ENCODE data around the gene ZNF280D. TPM values are rescaled to one million over a fixed set of nuclear protein-coding genes. Genes with fewer than 3 reads are reported as not detected.

Gene ZNF280D
- total and polyA plus RNA-seq, 2 of the 8 experiments (the other 6 are each of a cell fraction or from before 2014, with no cell fraction given), result 7.4 to 27.5 TPM

DNA sequence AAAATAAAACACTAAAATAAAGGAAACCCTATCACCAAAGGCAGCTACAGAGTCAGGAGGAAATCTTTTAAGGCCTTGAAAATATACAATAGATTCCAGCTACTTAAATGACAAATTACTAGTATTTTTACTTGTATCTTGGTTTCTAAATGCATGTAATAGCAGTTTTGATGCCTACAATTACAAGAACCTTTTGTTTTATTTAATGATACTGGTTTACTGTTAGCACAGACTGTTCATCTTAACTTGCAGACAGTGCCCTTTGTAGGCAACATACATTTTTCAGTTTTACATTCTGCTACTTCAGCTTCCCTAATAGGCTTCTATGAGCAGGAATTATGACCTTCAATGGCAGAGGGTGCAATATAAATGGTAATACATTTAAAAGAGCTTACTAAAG lies 54.1 kb downstream of the ZNF280D start (continued):
- TF ChIP-seq TAF7 (optimal IDR thresholded peaks at IDR 0.05; ENCODE audit: borderline replicate concordance, low read depth, low read length), result no peak
- TF ChIP-seq RNF2 (IDR thresholded peaks at IDR 0.05; ENCODE audit: borderline replicate concordance, low read depth, low read length, missing control alignments, poor library complexity, severe bottlenecking), result no peak
- TF ChIP-seq, protein P1, sequence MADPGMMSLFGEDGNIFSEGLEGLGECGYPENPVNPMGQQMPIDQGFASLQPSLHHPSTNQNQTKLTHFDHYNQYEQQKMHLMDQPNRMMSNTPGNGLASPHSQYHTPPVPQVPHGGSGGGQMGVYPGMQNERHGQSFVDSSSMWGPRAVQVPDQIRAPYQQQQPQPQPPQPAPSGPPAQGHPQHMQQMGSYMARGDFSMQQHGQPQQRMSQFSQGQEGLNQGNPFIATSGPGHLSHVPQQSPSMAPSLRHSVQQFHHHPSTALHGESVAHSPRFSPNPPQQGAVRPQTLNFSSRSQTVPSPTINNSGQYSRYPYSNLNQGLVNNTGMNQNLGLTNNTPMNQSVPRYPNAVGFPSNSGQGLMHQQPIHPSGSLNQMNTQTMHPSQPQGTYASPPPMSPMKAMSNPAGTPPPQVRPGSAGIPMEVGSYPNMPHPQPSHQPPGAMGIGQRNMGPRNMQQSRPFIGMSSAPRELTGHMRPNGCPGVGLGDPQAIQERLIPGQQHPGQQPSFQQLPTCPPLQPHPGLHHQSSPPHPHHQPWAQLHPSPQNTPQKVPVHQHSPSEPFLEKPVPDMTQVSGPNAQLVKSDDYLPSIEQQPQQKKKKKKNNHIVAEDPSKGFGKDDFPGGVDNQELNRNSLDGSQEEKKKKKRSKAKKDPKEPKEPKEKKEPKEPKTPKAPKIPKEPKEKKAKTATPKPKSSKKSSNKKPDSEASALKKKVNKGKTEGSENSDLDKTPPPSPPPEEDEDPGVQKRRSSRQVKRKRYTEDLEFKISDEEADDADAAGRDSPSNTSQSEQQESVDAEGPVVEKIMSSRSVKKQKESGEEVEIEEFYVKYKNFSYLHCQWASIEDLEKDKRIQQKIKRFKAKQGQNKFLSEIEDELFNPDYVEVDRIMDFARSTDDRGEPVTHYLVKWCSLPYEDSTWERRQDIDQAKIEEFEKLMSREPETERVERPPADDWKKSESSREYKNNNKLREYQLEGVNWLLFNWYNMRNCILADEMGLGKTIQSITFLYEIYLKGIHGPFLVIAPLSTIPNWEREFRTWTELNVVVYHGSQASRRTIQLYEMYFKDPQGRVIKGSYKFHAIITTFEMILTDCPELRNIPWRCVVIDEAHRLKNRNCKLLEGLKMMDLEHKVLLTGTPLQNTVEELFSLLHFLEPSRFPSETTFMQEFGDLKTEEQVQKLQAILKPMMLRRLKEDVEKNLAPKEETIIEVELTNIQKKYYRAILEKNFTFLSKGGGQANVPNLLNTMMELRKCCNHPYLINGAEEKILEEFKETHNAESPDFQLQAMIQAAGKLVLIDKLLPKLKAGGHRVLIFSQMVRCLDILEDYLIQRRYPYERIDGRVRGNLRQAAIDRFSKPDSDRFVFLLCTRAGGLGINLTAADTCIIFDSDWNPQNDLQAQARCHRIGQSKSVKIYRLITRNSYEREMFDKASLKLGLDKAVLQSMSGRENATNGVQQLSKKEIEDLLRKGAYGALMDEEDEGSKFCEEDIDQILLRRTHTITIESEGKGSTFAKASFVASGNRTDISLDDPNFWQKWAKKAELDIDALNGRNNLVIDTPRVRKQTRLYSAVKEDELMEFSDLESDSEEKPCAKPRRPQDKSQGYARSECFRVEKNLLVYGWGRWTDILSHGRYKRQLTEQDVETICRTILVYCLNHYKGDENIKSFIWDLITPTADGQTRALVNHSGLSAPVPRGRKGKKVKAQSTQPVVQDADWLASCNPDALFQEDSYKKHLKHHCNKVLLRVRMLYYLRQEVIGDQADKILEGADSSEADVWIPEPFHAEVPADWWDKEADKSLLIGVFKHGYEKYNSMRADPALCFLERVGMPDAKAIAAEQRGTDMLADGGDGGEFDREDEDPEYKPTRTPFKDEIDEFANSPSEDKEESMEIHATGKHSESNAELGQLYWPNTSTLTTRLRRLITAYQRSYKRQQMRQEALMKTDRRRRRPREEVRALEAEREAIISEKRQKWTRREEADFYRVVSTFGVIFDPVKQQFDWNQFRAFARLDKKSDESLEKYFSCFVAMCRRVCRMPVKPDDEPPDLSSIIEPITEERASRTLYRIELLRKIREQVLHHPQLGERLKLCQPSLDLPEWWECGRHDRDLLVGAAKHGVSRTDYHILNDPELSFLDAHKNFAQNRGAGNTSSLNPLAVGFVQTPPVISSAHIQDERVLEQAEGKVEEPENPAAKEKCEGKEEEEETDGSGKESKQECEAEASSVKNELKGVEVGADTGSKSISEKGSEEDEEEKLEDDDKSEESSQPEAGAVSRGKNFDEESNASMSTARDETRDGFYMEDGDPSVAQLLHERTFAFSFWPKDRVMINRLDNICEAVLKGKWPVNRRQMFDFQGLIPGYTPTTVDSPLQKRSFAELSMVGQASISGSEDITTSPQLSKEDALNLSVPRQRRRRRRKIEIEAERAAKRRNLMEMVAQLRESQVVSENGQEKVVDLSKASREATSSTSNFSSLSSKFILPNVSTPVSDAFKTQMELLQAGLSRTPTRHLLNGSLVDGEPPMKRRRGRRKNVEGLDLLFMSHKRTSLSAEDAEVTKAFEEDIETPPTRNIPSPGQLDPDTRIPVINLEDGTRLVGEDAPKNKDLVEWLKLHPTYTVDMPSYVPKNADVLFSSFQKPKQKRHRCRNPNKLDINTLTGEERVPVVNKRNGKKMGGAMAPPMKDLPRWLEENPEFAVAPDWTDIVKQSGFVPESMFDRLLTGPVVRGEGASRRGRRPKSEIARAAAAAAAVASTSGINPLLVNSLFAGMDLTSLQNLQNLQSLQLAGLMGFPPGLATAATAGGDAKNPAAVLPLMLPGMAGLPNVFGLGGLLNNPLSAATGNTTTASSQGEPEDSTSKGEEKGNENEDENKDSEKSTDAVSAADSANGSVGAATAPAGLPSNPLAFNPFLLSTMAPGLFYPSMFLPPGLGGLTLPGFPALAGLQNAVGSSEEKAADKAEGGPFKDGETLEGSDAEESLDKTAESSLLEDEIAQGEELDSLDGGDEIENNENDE (IDR thresholded peaks at IDR 0.05; ENCODE audit: insufficient replicate concordance, low read length), result no peak
- TF ChIP-seq EZH2 (IDR thresholded peaks at IDR 0.05; ENCODE audit: low read depth, low read length, severe bottlenecking), result no peak

Data from H1 (cell line).